Natural killer cell treated with Interleukin-12 subunit alpha and Interleukin-12 subunit beta and Interleukin-15 and Interleukin-18, amount 100 ng/mL, for 72 hours (primary cell): ENCODE measurements around the gene PPP6C. TPM values are rescaled to one million over a fixed set of nuclear protein-coding genes. Genes with fewer than 3 reads are reported as not detected.
A peak's percentile ranks its signal among the peaks of the same experiment; 100 is the strongest.
"Not testable (repeated sequence)": the region's sequence is repeated elsewhere in the genome, so short reads cannot be mapped to it uniquely, and the experiment has no call there.

Experiments used
- ATAC-seq, 2 donors: fragments of 150-1000 bp; cut with Tn5 transposase in 1 of 2; sonication (Bioruptor Pico), chemical (Tn5 transposase) in 1 of 2; 2 replicates each; pipeline ENCODE4 v1.10.0; 2021
- DNase-seq: peaks from one replicate; pipeline ENCODE4 v3.0.0; 2022; ENCODE audit warnings: low spot score
- H3K27ac Mint-ChIP-seq, 2 donors: 1 replicate in 1 of 2; 2 replicates in 1 of 2; pipeline ENCODE4 v1.8.0; 2022; ENCODE audit warnings: mixed read lengths in 2 of 2, mild to moderate bottlenecking in 1 of 2, moderate library complexity in 1 of 2
- H3K27me3 Mint-ChIP-seq, 2 donors: 1 replicate in 1 of 2; 2 replicates in 1 of 2; pipeline ENCODE4 v1.8.0; 2022; ENCODE audit warnings: mixed read lengths in 2 of 2
- H3K36me3 Mint-ChIP-seq: one replicate; pipeline ENCODE4 v1.8.0; 2022; ENCODE audit warnings: mixed read lengths
- H3K4me1 Mint-ChIP-seq, 2 donors: 1 replicate in 1 of 2; 2 replicates in 1 of 2; pipeline ENCODE4 v1.8.0; 2022; ENCODE audit warnings: low read depth in 2 of 2, mixed read lengths in 2 of 2, mild to moderate bottlenecking in 1 of 2
- H3K4me3 Mint-ChIP-seq: one replicate; pipeline ENCODE4 v1.8.0; 2022; ENCODE audit warnings: mixed read lengths
- H3K9me3 Mint-ChIP-seq: 2 replicates; pipeline ENCODE4 v1.8.0; 2022; ENCODE audit warnings: mixed read lengths
- total RNA-seq, 2 donors: library from RNA; stranded (reverse); gene quantifications; one replicate each; pipeline ENCODE4 v1.2.3, GENCODE V29; 2022

The PPP6C gene
- total RNA-seq, 2 donors from 2014 or later = 47.5 to 50.5 TPM

GRCh38 chr9:125202846-125203618, 13.4 kb upstream of the PPP6C start:
- DNase-seq = no peak
- no peak overlapping the region for H3K4me3 Mint-ChIP-seq
- peaks cover 11% of the 10 kb centered on the region for H3K36me3 Mint-ChIP-seq
- ATAC-seq = no peak
- peaks cover 13 to 19% of the 10 kb centered on the region in 2 donors for H3K4me1 Mint-ChIP-seq
- H3K27ac Mint-ChIP-seq = no peak overlapping the region
- no peaks in the 10 kb centered on the region for H3K27me3 Mint-ChIP-seq
- H3K9me3 Mint-ChIP-seq = no peaks in the 10 kb centered on the region

DNA sequence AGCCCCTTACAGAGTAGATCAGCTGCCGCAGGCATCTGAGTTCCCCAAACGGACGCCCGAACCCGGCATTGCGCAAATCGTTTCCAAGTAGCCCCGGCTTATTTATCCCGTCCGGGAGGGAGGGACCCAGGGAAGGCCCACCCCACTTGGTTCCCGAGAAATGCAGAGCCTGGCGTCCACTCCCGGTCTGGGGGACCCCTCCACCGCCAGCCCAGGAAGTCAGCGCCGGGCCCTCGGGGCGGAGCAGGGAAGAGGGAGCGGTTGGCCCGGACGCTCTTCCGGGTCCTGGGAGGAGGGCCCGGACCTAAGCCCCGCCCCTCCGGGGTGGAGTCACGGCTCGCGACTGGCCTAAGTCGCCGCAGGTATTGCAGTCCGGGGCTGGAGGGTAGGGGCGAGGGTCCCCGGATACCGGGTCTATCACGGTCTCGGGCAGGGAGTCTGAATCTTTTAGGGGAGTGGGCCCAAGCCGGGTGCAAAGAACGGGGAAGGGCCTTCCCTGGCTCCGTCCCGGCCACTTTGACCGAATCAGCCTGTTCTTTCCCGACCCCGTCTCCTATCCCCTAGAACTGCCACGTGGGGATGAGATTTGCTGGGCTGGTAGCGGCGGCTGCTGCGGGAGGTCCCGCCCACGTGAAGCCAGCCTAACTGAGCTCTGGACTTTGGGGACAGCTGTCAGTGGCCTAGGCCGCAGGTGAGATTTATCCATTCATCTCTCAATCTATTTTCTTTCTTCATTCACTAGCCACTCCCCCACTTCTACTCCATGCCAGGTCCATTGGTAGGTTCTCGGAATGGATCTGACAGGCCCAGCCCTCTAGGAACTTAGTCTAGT, 10.8 kb upstream of the PPP6C start, which contains the start of gene RABEPK:
TSS of gene RABEPK (plus strand) at position 327 of the 832 bp plus-strand sequence. CDS start 2,472 bp downstream, outside the sequence.
- Mint-ChIP-seq H3K4me3 (peak within 1 kb of the TSS; percentile 86), H3K4me1 (peaks cover 10 to 14% of the 10 kb centered on the region in 2 donors), H3K9me3 (no peaks in the 10 kb centered on the region), H3K27ac (peak within 1 kb of the TSS; percentile 74 to 91), H3K36me3 (peaks cover 5% of the 10 kb centered on the region), H3K27me3 (peaks cover 0 to 4% of the 10 kb centered on the region in 2 donors)
- ATAC-seq (peak; percentile 99 to 100), DNase-seq (peak; percentile 94)

GRCh38 chr9:125195591-125195990, 6.0 kb upstream of the PPP6C start:
- not testable (repeated sequence) for H3K9me3 Mint-ChIP-seq, H3K27me3 Mint-ChIP-seq, H3K36me3 Mint-ChIP-seq, H3K27ac Mint-ChIP-seq, H3K4me3 Mint-ChIP-seq, ATAC-seq, H3K4me1 Mint-ChIP-seq, DNase-seq

DNA sequence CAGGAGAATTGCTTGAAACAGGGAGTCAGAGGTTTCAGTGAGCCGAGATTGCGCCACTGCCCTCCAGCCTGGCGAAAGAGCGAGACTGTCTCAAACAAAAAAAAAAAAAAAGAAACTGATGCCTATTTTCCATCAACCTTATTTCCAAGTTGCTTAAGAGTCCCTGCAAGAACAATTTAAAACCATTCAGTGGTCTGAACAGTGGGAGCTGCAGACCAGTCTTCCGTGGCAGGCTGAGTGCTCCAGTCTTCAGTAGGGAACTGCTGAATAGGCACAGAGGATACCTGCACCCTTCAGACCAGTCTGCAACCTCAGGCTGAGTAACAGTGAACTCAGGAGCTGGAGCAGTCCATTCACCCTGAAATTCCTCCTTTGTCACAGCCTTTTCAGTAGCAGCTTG, 4.9 kb upstream of the PPP6C start:
- not testable (repeated sequence) for H3K4me1 Mint-ChIP-seq, H3K4me3 Mint-ChIP-seq, H3K36me3 Mint-ChIP-seq, H3K9me3 Mint-ChIP-seq, ATAC-seq, DNase-seq, H3K27ac Mint-ChIP-seq, H3K27me3 Mint-ChIP-seq

DNA sequence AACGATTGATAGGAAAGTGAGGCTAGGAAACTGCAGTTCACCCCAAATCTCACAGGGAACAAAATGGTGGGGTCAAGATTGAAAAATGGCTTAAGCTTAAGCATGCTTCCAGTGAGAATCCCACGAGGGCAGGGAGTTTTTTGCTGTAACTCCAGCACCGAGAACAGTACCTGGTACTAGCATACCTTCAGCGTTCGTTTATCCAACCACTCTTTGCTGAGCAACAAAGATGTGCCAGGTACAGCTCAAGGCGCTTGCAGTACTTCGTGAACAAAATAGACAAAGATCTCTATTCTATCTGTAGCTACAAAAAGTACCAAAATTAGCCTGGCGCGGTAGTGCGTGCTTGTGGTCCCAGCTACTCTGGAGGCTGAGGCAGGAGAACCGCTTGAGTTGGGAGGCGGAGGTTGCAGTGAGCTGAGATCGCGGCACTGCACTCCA, 778 bp upstream of the PPP6C start:
- Mint-ChIP-seq H3K27ac (peak overlapping the region; percentile 90 to 97), H3K9me3 (no peaks in the 10 kb centered on the region), H3K27me3 (no peaks in the 10 kb centered on the region), H3K4me1 (peaks cover 13 to 16% of the 10 kb centered on the region in 2 donors), H3K4me3 (peak overlapping the region; percentile 98), H3K36me3 (no peaks in the 10 kb centered on the region)
- ATAC-seq = no peak
- no peak for DNase-seq

GRCh38 chr9:125189011-125189360, 617 bp downstream of the PPP6C start:
- ATAC-seq = peak; percentile 20 to 63
- no peaks in the 10 kb centered on the region for H3K36me3 Mint-ChIP-seq
- peak; percentile 68 for DNase-seq
- H3K27ac Mint-ChIP-seq = peak overlapping the region; percentile 90 to 97
- H3K4me3 Mint-ChIP-seq = peak overlapping the region; percentile 98
- no peaks in the 10 kb centered on the region for H3K27me3 Mint-ChIP-seq
- H3K9me3 Mint-ChIP-seq = no peaks in the 10 kb centered on the region
- H3K4me1 Mint-ChIP-seq = peaks cover 13 to 18% of the 10 kb centered on the region in 2 donors

DNA sequence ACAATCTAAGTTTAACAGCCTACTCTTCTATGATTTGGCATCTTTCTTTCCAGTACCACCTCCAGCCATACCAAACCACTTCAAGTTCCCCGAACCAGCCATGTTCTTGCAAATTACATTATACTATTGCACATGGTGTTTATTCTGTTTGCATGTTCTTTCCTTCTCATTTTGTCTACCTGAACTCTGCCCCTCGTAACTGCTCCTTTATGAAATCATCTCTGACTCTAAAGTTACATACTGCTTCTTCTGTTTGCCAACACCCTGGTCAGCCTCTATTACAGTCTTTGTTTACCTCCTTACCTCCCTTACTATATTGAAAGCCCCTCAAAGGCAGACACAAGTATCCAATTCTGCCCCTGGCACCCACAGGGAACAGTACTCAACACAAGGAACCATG, 6.0 kb downstream of the PPP6C start:
- no peak for DNase-seq
- ATAC-seq = no peak
- Mint-ChIP-seq H3K4me1 (peaks cover 44 to 47% of the 10 kb centered on the region in 2 donors), H3K27me3 (no peaks in the 10 kb centered on the region), H3K27ac (no peak overlapping the region), H3K36me3 (no peaks in the 10 kb centered on the region), H3K9me3 (no peaks in the 10 kb centered on the region), H3K4me3 (no peak overlapping the region)

GRCh38 chr9:125183054-125183453, 6.5 kb downstream of the PPP6C start:
- Mint-ChIP-seq H3K27me3 (no peaks in the 10 kb centered on the region), H3K4me3 (no peak overlapping the region), H3K27ac (no peak overlapping the region), H3K36me3 (no peaks in the 10 kb centered on the region), H3K9me3 (no peaks in the 10 kb centered on the region), H3K4me1 (peaks cover 46 to 49% of the 10 kb centered on the region in 2 donors)
- ATAC-seq (no peak), DNase-seq (no peak)

DNA sequence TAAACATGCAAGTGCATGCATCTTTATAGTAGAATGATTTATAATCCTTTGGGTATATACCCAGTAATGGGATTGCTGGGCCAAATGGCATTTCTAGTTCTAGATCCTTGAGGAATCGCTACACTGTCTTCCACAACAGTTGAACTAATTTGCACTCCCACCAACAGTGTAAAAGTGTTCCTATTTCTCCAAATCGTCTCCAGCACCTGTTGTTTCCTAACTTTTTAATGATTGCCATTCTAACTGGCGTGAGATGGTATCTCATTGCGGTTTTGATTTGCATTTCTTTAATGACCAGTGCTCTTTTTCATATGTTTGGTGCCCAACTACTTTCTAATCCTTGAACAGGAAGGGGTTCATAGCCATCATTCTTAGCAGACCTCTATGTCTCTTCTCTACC, 7.8 kb downstream of the PPP6C start:
- H3K27me3 Mint-ChIP-seq, ATAC-seq, DNase-seq, H3K36me3 Mint-ChIP-seq, H3K9me3 Mint-ChIP-seq, H3K4me3 Mint-ChIP-seq: not testable (repeated sequence)
- Mint-ChIP-seq H3K27ac (peak overlapping the region in 1 of 2 donors; percentile 5), H3K4me1 (peaks cover 43% of the 10 kb centered on the region in 2 donors)

DNA sequence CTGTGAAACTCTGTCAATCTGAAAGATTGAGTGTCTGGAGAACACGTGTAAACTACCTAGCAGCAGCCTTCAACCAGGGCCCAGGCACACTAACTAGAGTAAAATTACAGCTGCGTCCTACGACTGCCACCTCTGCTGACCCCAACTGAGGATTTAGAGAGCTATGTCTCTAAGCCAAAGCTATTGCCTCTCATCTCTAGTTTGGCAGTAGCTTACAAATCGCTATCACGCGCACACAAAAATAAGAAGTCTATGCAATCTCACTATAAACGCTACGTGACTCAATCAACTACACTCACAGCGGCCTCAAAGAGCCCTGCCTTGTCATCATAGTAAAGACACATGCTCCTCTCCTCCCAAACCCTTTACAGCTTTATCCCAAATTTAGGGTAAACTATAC, 8.7 kb downstream of the PPP6C start:
- ATAC-seq (no peak), DNase-seq (no peak)
- peaks cover 50 to 52% of the 10 kb centered on the region in 2 donors for H3K4me1 Mint-ChIP-seq
- no peaks in the 10 kb centered on the region for H3K9me3 Mint-ChIP-seq
- H3K27ac Mint-ChIP-seq = no peak overlapping the region
- H3K27me3 Mint-ChIP-seq = no peaks in the 10 kb centered on the region
- H3K4me3 Mint-ChIP-seq = no peak overlapping the region
- no peaks in the 10 kb centered on the region for H3K36me3 Mint-ChIP-seq

DNA sequence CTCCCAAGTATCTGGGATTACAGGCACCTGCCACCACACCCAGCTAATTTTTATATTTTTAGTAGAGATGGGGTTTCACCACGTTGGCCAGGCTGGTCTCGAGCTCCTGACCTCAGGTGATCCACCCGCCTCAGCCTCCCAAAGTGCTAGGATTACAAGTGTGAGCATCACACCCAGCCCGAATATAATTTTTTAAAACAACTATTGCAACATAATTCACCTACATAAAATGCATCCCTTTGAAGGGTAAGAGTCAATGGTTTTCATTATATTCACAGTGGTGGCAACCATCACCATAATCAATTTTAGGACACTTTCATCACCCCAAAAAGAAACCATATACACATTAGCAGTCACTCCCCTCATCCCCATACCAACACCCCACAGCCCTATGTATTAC, 9.8 kb downstream of the PPP6C start:
- Mint-ChIP-seq H3K4me1 (peaks cover 50 to 55% of the 10 kb centered on the region in 2 donors), H3K27ac (peak overlapping the region in 1 of 2 donors; percentile 64)
- not testable (repeated sequence) for ATAC-seq, H3K9me3 Mint-ChIP-seq, H3K4me3 Mint-ChIP-seq, H3K27me3 Mint-ChIP-seq, DNase-seq, H3K36me3 Mint-ChIP-seq

DNA sequence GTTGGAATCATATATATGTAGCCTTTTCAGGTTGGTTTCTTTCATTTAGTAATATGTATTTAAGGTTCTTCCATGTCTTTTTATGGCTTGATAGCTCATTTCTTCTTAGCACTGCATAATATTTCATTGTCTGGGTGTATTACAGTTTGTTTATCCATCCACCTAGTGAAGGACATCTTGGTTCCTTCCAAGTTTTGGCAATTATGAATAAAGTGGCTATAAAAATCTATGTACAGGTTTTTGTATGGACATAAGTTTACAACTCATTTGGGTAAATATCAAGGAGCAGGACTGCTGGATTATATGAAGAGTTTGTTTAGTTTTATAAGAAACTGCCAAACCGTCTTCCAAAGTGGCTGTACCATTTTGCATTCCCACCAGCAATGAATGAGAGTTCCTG, 11.7 kb downstream of the PPP6C start:
- Mint-ChIP-seq H3K27ac (no peak overlapping the region), H3K4me1 (peaks cover 49 to 50% of the 10 kb centered on the region in 2 donors), H3K4me3 (no peak overlapping the region), H3K27me3 (no peaks in the 10 kb centered on the region), H3K9me3 (no peaks in the 10 kb centered on the region), H3K36me3 (no peaks in the 10 kb centered on the region)
- ATAC-seq (no peak), DNase-seq (no peak)

GRCh38 chr9:125176636-125177035, 13.0 kb downstream of the PPP6C start:
- ATAC-seq (no peak), DNase-seq (no peak)
- no peaks in the 10 kb centered on the region for H3K27me3 Mint-ChIP-seq
- H3K4me3 Mint-ChIP-seq = no peak overlapping the region
- peaks cover 44 to 46% of the 10 kb centered on the region in 2 donors for H3K4me1 Mint-ChIP-seq
- H3K36me3 Mint-ChIP-seq = no peaks in the 10 kb centered on the region
- no peaks in the 10 kb centered on the region for H3K9me3 Mint-ChIP-seq
- H3K27ac Mint-ChIP-seq = peak overlapping the region in 1 of 2 donors; percentile 11
